PC-9 (cell line): ENCODE measurements around the gene ROPN1. TPM values are rescaled to one million over a fixed set of nuclear protein-coding genes. Genes with fewer than 3 reads are reported as not detected.
"Not testable (repeated sequence)": the region's sequence is repeated elsewhere in the genome, so short reads cannot be mapped to it uniquely, and the experiment has no call there.

ENCODE experiments used
- Bru-seq: library from RNA; stranded (reverse); fragments of 400-500 nt; gene quantifications from one replicate; lab custom pipeline; 2021; lab: Mats Ljungman, UMichigan
- BruChase-seq, 2 experiments: library from RNA; stranded (reverse); fragments of 400-500 nt; gene quantifications; one replicate each; lab custom pipeline; 2021; lab: Mats Ljungman, UMichigan
- BruUV-seq: library from RNA; stranded (reverse); fragments of 400-500 nt; replicated peaks from 2 replicates; lab custom pipeline; 2021; lab: Mats Ljungman, UMichigan
- CTCF ChIA-PET: fragments of 300-600 bp; sonication (Branson Sonifier 250); formaldehyde crosslinking; loops from one replicate; lab custom pipeline; 2022; ENCODE audit warnings: antibody characterized with exemption; lab: Charles Lee
- POLR2A ChIA-PET: fragments of 300-600 bp; sonication (Branson Sonifier 250); formaldehyde crosslinking; loops from one replicate; lab custom pipeline; 2022; ENCODE audit warnings: antibody characterized with exemption; ENCODE audit not compliant: unreplicated experiment; lab: Charles Lee
- DNase-seq, 2 experiments: peaks; one replicate each; pipeline versions ENCODE4 v3.0.0 to v3.0.0-alpha.2; 2015 to 2022; ENCODE audit warnings: mixed read lengths in 1 of 2
- H2AFZ ChIP-seq: fragments of 200-600 bp; sonication (generic); 2 replicates; pipeline ENCODE4 v1.8.1; 2017; ENCODE audit warnings: antibody characterized with exemption
- H3F3A ChIP-seq: fragments of 200-600 bp; sonication (generic); 2 replicates; pipeline ENCODE4 v1.8.1; 2017; ENCODE audit warnings: antibody characterized with exemption, mild to moderate bottlenecking, low read depth; ENCODE audit not compliant: insufficient read depth
- H3K27ac ChIP-seq: fragments of 200-600 bp; sonication (generic); 2 replicates; pipeline ENCODE4 v1.6.1; 2016; ENCODE audit warnings: mixed run types
- H3K27me3 ChIP-seq: fragments of 200-600 bp; sonication (generic); 2 replicates; pipeline ENCODE4 v1.6.1; 2016; ENCODE audit warnings: low read depth, mixed run types; ENCODE audit not compliant: insufficient read depth
- H3K36me3 ChIP-seq: fragments of 200-600 bp; sonication (generic); 2 replicates; pipeline ENCODE4 v1.6.1; 2016; ENCODE audit warnings: low read depth, mixed run types
- H3K4me1 ChIP-seq: fragments of 200-600 bp; sonication (generic); replicated peaks from 2 replicates; pipeline ENCODE4 v1.6.1; 2016; ENCODE audit warnings: mixed run types; ENCODE audit not compliant: insufficient read depth
- H3K4me2 ChIP-seq: fragments of 200-600 bp; sonication (generic); 2 replicates; pipeline ENCODE4 v1.6.1; 2017; ENCODE audit warnings: mixed run types
- H3K4me3 ChIP-seq: fragments of 200-600 bp; sonication (generic); 2 replicates; pipeline ENCODE4 v1.6.1; 2016; ENCODE audit warnings: mixed run types
- H3K79me2 ChIP-seq: fragments of 200-600 bp; sonication (generic); 2 replicates; pipeline ENCODE4 v1.6.1; 2017; ENCODE audit warnings: low read depth, mixed run types
- H3K9me2 ChIP-seq: fragments of 200-600 bp; sonication (generic); 2 replicates; pipeline ENCODE4 v1.8.1; 2017; ENCODE audit warnings: mild to moderate bottlenecking; ENCODE audit not compliant: insufficient read depth
- H3K9me3 ChIP-seq: fragments of 200-600 bp; sonication (generic); 2 replicates; pipeline ENCODE4 v1.8.1; 2016; ENCODE audit warnings: low read depth; ENCODE audit not compliant: insufficient read depth
- H4K20me1 ChIP-seq: fragments of 200-600 bp; sonication (generic); 2 replicates; pipeline ENCODE4 v1.8.1; 2017; ENCODE audit not compliant: insufficient read depth
- CTCF ChIP-seq: fragments of 200-600 bp; sonication (generic); conservative IDR thresholded peaks from 2 replicates; pipeline ENCODE4 v1.6.1; 2017; ENCODE audit warnings: mixed run types, antibody characterized with exemption, mild to moderate bottlenecking, moderate library complexity
- EZH2 ChIP-seq: fragments of 200-600 bp; sonication (generic); IDR thresholded peaks from 2 replicates; pipeline ENCODE4 v1.8.0; 2017; ENCODE audit warnings: antibody characterized with exemption, low read depth
- intact Hi-C: fragments of 100-400 bp; cut with micrococcal nuclease; formaldehyde crosslinking; loops from one replicate; pipeline ENCODE4 v1.10.0; 2022; ENCODE audit not compliant: unreplicated experiment
- long read RNA-seq: library from polyadenylated mRNA; stranded (forward); transcript quantifications from one replicate; pipeline ENCODE4 v2.0.0, GENCODE V29; 2022
- total RNA-seq: library from RNA; stranded (reverse); gene quantifications from 2 replicates; pipeline ENCODE4 v1.2.3, GENCODE V29; 2021

Gene ROPN1
- total RNA-seq: not detected in 2 replicates
- Bru-seq, nascent RNA: not detected
- not detected for BruChase-seq, experiment 1, labeled RNA remaining after a 2-hour chase
- BruChase-seq, experiment 2, labeled RNA remaining after a 6-hour chase: not detected
- long read RNA-seq: 0 reads

GRCh38 chr3:123991730-123992588 is at the start of gene ROPN1:
TSS of gene ROPN1 (minus strand) at chr3:123992124. CDS start at chr3:123980481, 11,643 bp downstream.
- intact Hi-C loops, H3K4me3 ChIP-seq, DNase-seq, CTCF ChIA-PET, H3K36me3 ChIP-seq, H4K20me1 ChIP-seq, H3K9me3 ChIP-seq, H3K79me2 ChIP-seq, H2AFZ ChIP-seq, BruUV-seq, POLR2A ChIA-PET, H3K4me1 ChIP-seq, H3K27ac ChIP-seq, H3K9me2 ChIP-seq, H3K4me2 ChIP-seq, H3F3A ChIP-seq: not testable (repeated sequence)
- peaks cover 66% of the 10 kb centered on the region for H3K27me3 ChIP-seq

GRCh38 chr3:124041553-124041952 is 49.6 kb upstream of the ROPN1 start:
- POLR2A ChIA-PET: no interaction called here
- H4K20me1 ChIP-seq: no peaks in the 10 kb centered on the region
- DNase-seq: no peak
- no peaks in the 10 kb centered on the region for H3K9me3 ChIP-seq
- CTCF ChIA-PET: no interaction called here
- no peaks in the 10 kb centered on the region for H3F3A ChIP-seq
- H3K36me3 ChIP-seq: no peaks in the 10 kb centered on the region
- intact Hi-C loops: no loop called here
- H3K9me2 ChIP-seq: no peaks in the 10 kb centered on the region
- H3K27ac ChIP-seq: no peak overlapping the region
- H3K4me1 ChIP-seq: no peaks in the 10 kb centered on the region
- no peak overlapping the region for H3K4me2 ChIP-seq
- no peak overlapping the region for H3K4me3 ChIP-seq
- no peak for TF ChIP-seq EZH2
- no peak for TF ChIP-seq CTCF
- peaks cover 84% of the 10 kb centered on the region for H3K27me3 ChIP-seq
- H2AFZ ChIP-seq: no peak overlapping the region
- no peaks in the 10 kb centered on the region for H3K79me2 ChIP-seq
- no TSS peak for BruUV-seq

- Histone ChIP-seq H3K27me3 (peaks cover 70% of the 10 kb centered on the region), H3K9me3 (no peaks in the 10 kb centered on the region), H4K20me1 (no peaks in the 10 kb centered on the region), H3K4me2 (no peak overlapping the region), H3F3A (no peaks in the 10 kb centered on the region), H3K79me2 (no peaks in the 10 kb centered on the region), H3K9me2 (no peaks in the 10 kb centered on the region), H3K4me1 (no peaks in the 10 kb centered on the region), H3K27ac (no peak overlapping the region), H2AFZ (no peak overlapping the region), H3K36me3 (no peaks in the 10 kb centered on the region), H3K4me3 (no peak overlapping the region)
- DNase-seq: no peak
- intact Hi-C loops: no loop called here
- CTCF ChIA-PET: no interaction called here
- POLR2A ChIA-PET: no interaction called here
- TF ChIP-seq EZH2 (no peak), CTCF (no peak)
- no TSS peak for BruUV-seq
Observed at GRCh38 chr3:124037326-124037725, 45.4 kb upstream of the ROPN1 start.

- H3K4me3 ChIP-seq, BruUV-seq, POLR2A ChIA-PET, H3K4me2 ChIP-seq, H3K4me1 ChIP-seq, H4K20me1 ChIP-seq, DNase-seq, H3K79me2 ChIP-seq, H3K27ac ChIP-seq, CTCF ChIA-PET, H3F3A ChIP-seq, H3K36me3 ChIP-seq, H3K9me2 ChIP-seq, H2AFZ ChIP-seq, intact Hi-C loops, H3K9me3 ChIP-seq: not testable (repeated sequence)
- peaks cover 74% of the 10 kb centered on the region for H3K27me3 ChIP-seq
Observed at GRCh38 chr3:124036214-124036613, 44.3 kb upstream of the ROPN1 start.
